Keratinocyte (primary cell): ENCODE measurements around the gene TPRA1. TPM values are rescaled to one million over a fixed set of nuclear protein-coding genes. Genes with fewer than 3 reads are reported as not detected.

Source experiments
- DNase-seq: peaks from one replicate; pipeline ENCODE4 v3.0.0-alpha.2; 2011; ENCODE audit warnings: low read depth, missing footprints, low spot score
- FAIRE-seq: peaks from 2 replicates; lab custom pipeline; 2011; peaks lifted over from hg19 to GRCh38; lab: Jason Lieb, UNC
- H2AFZ ChIP-seq: 2 replicates; pipeline ENCODE4 v1.6.0; 2012; ENCODE audit warnings: low read length, control low read depth, inconsistent platforms; ENCODE audit not compliant: control insufficient read depth
- H3K27ac ChIP-seq: 2 replicates; pipeline ENCODE4 v1.5.1; 2011; ENCODE audit warnings: low read length; ENCODE audit not compliant: control insufficient read depth, insufficient read depth
- H3K27me3 ChIP-seq: 3 replicates; pipeline ENCODE4 v1.6.0; 2011; ENCODE audit warnings: low read length; ENCODE audit not compliant: control insufficient read depth, insufficient read depth; ENCODE audit errors: extremely low read depth
- H3K36me3 ChIP-seq, 2 experiments: 2 replicates in 1 of 2; 3 replicates in 1 of 2; pipeline ENCODE4 v1.5.1; 2011; ENCODE audit warnings: low read length in 2 of 2, mild to moderate bottlenecking in 1 of 2; ENCODE audit not compliant: control insufficient read depth in 2 of 2, insufficient read depth in 2 of 2; ENCODE audit errors: extremely low read depth in 1 of 2
- H3K4me1 ChIP-seq: 3 replicates; pipeline ENCODE4 v1.5.1; 2011; ENCODE audit warnings: low read length; ENCODE audit not compliant: control insufficient read depth, insufficient read depth; ENCODE audit errors: extremely low read depth
- H3K4me2 ChIP-seq: 3 replicates; pipeline ENCODE4 v1.6.0; 2011; ENCODE audit warnings: low read depth, low read length; ENCODE audit not compliant: control insufficient read depth, insufficient read depth; ENCODE audit errors: extremely low read depth
- H3K4me3 ChIP-seq, 3 experiments: fragments of 200-600 bp in 1 of 3; sonication (generic) in 1 of 3; 2 replicates in 2 of 3; 3 replicates in 1 of 3; pipeline ENCODE4 v1.5.1; 2011 to 2016; ENCODE audit warnings: low read length in 3 of 3, mild to moderate bottlenecking in 3 of 3, control low read depth in 2 of 3, inconsistent platforms in 1 of 3, low read depth in 1 of 3, mixed read lengths in 1 of 3, mixed run types in 1 of 3, moderate library complexity in 1 of 3; ENCODE audit not compliant: control insufficient read depth in 2 of 3, insufficient read depth in 2 of 3; ENCODE audit errors: extremely low read depth in 1 of 3
- H3K79me2 ChIP-seq: 2 replicates; pipeline ENCODE4 v1.6.0; 2012; ENCODE audit warnings: low read length; ENCODE audit not compliant: control insufficient read depth, insufficient read depth
- H3K9ac ChIP-seq: 3 replicates; pipeline ENCODE4 v1.6.0; 2011; ENCODE audit warnings: low read length; ENCODE audit not compliant: control insufficient read depth, insufficient read depth; ENCODE audit errors: extremely low read depth
- H3K9me1 ChIP-seq: 3 replicates; pipeline ENCODE4 v1.6.0; 2011; ENCODE audit warnings: low read length; ENCODE audit not compliant: control insufficient read depth, insufficient read depth; ENCODE audit errors: extremely low read depth
- H3K9me3 ChIP-seq: 2 replicates; pipeline ENCODE4 v1.5.1; 2012; ENCODE audit warnings: low read depth, low read length; ENCODE audit not compliant: control insufficient read depth
- H4K20me1 ChIP-seq: 3 replicates; pipeline ENCODE4 v1.6.0; 2011; ENCODE audit warnings: low read length; ENCODE audit not compliant: control insufficient read depth, insufficient read depth; ENCODE audit errors: extremely low read depth
- CTCF ChIP-seq, 3 experiments: IDR thresholded peaks in 1 of 3; conservative IDR thresholded peaks in 1 of 3; optimal IDR thresholded peaks in 1 of 3; 2 replicates in 2 of 3; 3 replicates in 1 of 3; pipeline versions ENCODE3 to v1.5.1; 2011; ENCODE audit warnings: low read length in 3 of 3, mild to moderate bottlenecking in 3 of 3, moderate library complexity in 2 of 3, control low read depth in 1 of 3, inconsistent platforms in 1 of 3; ENCODE audit not compliant: insufficient read depth in 2 of 3; ENCODE audit errors: extremely low read depth in 1 of 3
- EZH2 ChIP-seq: IDR thresholded peaks from one replicate; pipeline ENCODE4 v1.6.1; 2012; ENCODE audit warnings: inconsistent platforms, mild to moderate bottlenecking, low read length, moderate library complexity
- dilution Hi-C: fragments of 300-500 bp; cut with MboI; formaldehyde crosslinking; loops from one replicate; pipeline ENCODE4 v1.7.0; 2020; ENCODE audit warnings: low sequenced_read_pairs; ENCODE audit not compliant: extremely low pct_ligation_motif_present
- polyA plus RNA-seq, 5 experiments: library from polyadenylated mRNA; depleted of rRNA in 3 of 5; stranded (reverse) in 3 of 5; stranded (forward) in 1 of 5; unstranded in 1 of 5; fragments of >200 nt; gene quantifications; 1 replicate in 1 of 5; 2 replicates in 3 of 5; 3 replicates in 1 of 5; pipeline versions ENCODE4 v1.2.1 to v1.2.3, GENCODE V29; 2011 to 2012; ENCODE audit warnings: missing spikeins in 2 of 5, low read depth in 1 of 5, low replicate concordance in 1 of 5

Gene TPRA1
- polyA plus RNA-seq, 1 donor (not counting 4 experiments of a cell fraction or from before 2014, with no cell fraction given), result 22.2 TPM

GRCh38 chr3:127565711-127566110 is 24.8 kb downstream of the TPRA1 start:
- peaks cover 0 to 3% of the 10 kb centered on the region in 2 experiments for H3K36me3 ChIP-seq
- H3K27ac ChIP-seq, result no peak overlapping the region
- no peaks in the 10 kb centered on the region for H3K27me3 ChIP-seq
- H3K4me3 ChIP-seq, result no peak overlapping the region
- H3K79me2 ChIP-seq, result no peaks in the 10 kb centered on the region
- dilution Hi-C loops, result no loop called here
- no peaks in the 10 kb centered on the region for H3K9me1 ChIP-seq
- no peaks in the 10 kb centered on the region for H4K20me1 ChIP-seq
- peaks cover 5% of the 10 kb centered on the region for H3K4me1 ChIP-seq
- FAIRE-seq (no peak), DNase-seq (no peak)
- TF ChIP-seq CTCF (optimal IDR thresholded peaks at IDR 0.05 in 1 of 3, IDR thresholded peaks at IDR 0.05 in 1 of 3, conservative IDR thresholded peaks at IDR 0.05 in 1 of 3; ENCODE audit: extremely low read depth in 1 of 3, insufficient read depth in 2 of 3, low read length in 3 of 3), result no peak
- TF ChIP-seq EZH2, result no peak
- no peak overlapping the region for H2AFZ ChIP-seq
- H3K9me3 ChIP-seq, result no peaks in the 10 kb centered on the region
- no peak overlapping the region for H3K9ac ChIP-seq
- no peak overlapping the region for H3K4me2 ChIP-seq

GRCh38 chr3:127560051-127560787 is 30.3 kb downstream of the TPRA1 start:
- Histone ChIP-seq H3K79me2 (no peaks in the 10 kb centered on the region), H3K4me1 (no peaks in the 10 kb centered on the region), H2AFZ (peak overlapping the region; percentile 36), H4K20me1 (no peaks in the 10 kb centered on the region), H3K9me3 (no peaks in the 10 kb centered on the region), H3K36me3 (no peaks in the 10 kb centered on the region), H3K4me3 (no peak overlapping the region), H3K27ac (no peak overlapping the region), H3K9ac (no peak overlapping the region), H3K27me3 (no peaks in the 10 kb centered on the region), H3K9me1 (no peaks in the 10 kb centered on the region), H3K4me2 (no peak overlapping the region)
- FAIRE-seq, result no peak
- dilution Hi-C loops, result no loop called here
- TF ChIP-seq EZH2, result no peak
- no peak for TF ChIP-seq CTCF (optimal IDR thresholded peaks at IDR 0.05 in 1 of 3, IDR thresholded peaks at IDR 0.05 in 1 of 3, conservative IDR thresholded peaks at IDR 0.05 in 1 of 3; ENCODE audit: extremely low read depth in 1 of 3, insufficient read depth in 2 of 3, low read length in 3 of 3)
- DNase-seq, result no peak
